Hepatocyte (in vitro differentiated cells): ENCODE data around the gene CLEC19A.

ENCODE experiments used
- EZH2 ChIP-seq: fragments of 200-600 bp; sonication (generic); IDR thresholded peaks from 2 replicates; pipeline ENCODE4 v1.6.1; 2016; ENCODE audit warnings: antibody characterized with exemption, mild to moderate bottlenecking, borderline replicate concordance
- EZH2phosphoT487 ChIP-seq: fragments of 200-600 bp; sonication (generic); IDR thresholded peaks from one replicate; pipeline ENCODE4 v1.6.1; 2018; ENCODE audit warnings: antibody characterized with exemption, mild to moderate bottlenecking, low read depth, moderate library complexity; ENCODE audit not compliant: unreplicated experiment, severe bottlenecking
- TF ChIP-seq, protein P1 (sequence below): fragments of 200-600 bp; sonication (generic); IDR thresholded peaks from 2 replicates; pipeline ENCODE4 v1.5.1; 2016; ENCODE audit warnings: antibody characterized with exemption, mild to moderate bottlenecking; ENCODE audit not compliant: poor library complexity

- TF ChIP-seq, protein P1, sequence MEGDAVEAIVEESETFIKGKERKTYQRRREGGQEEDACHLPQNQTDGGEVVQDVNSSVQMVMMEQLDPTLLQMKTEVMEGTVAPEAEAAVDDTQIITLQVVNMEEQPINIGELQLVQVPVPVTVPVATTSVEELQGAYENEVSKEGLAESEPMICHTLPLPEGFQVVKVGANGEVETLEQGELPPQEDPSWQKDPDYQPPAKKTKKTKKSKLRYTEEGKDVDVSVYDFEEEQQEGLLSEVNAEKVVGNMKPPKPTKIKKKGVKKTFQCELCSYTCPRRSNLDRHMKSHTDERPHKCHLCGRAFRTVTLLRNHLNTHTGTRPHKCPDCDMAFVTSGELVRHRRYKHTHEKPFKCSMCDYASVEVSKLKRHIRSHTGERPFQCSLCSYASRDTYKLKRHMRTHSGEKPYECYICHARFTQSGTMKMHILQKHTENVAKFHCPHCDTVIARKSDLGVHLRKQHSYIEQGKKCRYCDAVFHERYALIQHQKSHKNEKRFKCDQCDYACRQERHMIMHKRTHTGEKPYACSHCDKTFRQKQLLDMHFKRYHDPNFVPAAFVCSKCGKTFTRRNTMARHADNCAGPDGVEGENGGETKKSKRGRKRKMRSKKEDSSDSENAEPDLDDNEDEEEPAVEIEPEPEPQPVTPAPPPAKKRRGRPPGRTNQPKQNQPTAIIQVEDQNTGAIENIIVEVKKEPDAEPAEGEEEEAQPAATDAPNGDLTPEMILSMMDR: no peak
- no peak for TF ChIP-seq EZH2phosphoT487
- no peak for TF ChIP-seq EZH2
These were observed 19.2 kb downstream of the CLEC19A start for GRCh38 chr16:19304750-19305149.
